CD4-positive, alpha-beta T cell treated with Interleukin-2 at 100 ng/mL for 4 hours (primary cell): ENCODE data around the gene FN1.

Experiments
- DNase-seq: peaks from one replicate; pipeline ENCODE4 v3.0.0-alpha.2; 2020; ENCODE audit warnings: low spot score

FN1 gene

GRCh38 chr2:215338883-215339679 lies 96.8 kb downstream of the FN1 start:
- no peak for DNase-seq

GRCh38 chr2:215332872-215333595 lies 102.8 kb downstream of the FN1 start:
- no peak for DNase-seq

- no peak for DNase-seq
Measured at GRCh38 chr2:215328066-215328465, 107.8 kb downstream of the FN1 start.

GRCh38 chr2:215324811-215325210 lies 111.1 kb downstream of the FN1 start:
- no peak for DNase-seq

- no peak for DNase-seq
Measured at GRCh38 chr2:215320679-215321078, 115.2 kb downstream of the FN1 start.

- no peak for DNase-seq
Measured at GRCh38 chr2:215320102-215320501, 115.8 kb downstream of the FN1 start.

- DNase-seq, result no peak
Measured at GRCh38 chr2:215319500-215319899, 116.4 kb downstream of the FN1 start.

- DNase-seq, result no peak
Measured at GRCh38 chr2:215316336-215316735, 119.5 kb downstream of the FN1 start.

- DNase-seq, result no peak
Measured at GRCh38 chr2:215315301-215315700, 120.6 kb downstream of the FN1 start.

GRCh38 chr2:215314896-215315295 lies 121.0 kb downstream of the FN1 start:
- no peak for DNase-seq

- DNase-seq, result no peak
Measured at GRCh38 chr2:215313255-215313613, 122.6 kb downstream of the FN1 start.

GRCh38 chr2:215311625-215312396 lies 124.1 kb downstream of the FN1 start, which contains the start of gene ATIC:
TSS of gene ATIC (plus strand) at chr2:215312059. CDS start at chr2:215312143, 84 bp downstream.
- peak; percentile 87 for DNase-seq

GRCh38 chr2:215311259-215311624 lies 124.6 kb downstream of the FN1 start:
- peak; percentile 14 for DNase-seq
